GM19455 (cell line): ENCODE measurements around the gene UBALD2.
"Not testable (repeated sequence)": the region's sequence is repeated elsewhere in the genome, so short reads cannot be mapped to it uniquely, and the experiment has no call there.

Experiments
- ATAC-seq: cut with Tn5 transposase; IDR thresholded peaks from one replicate; pipeline ENCODE4 v1.9.1; 2021; ENCODE audit not compliant: unreplicated experiment

Gene UBALD2

GRCh38 chr17:76263896-76264295 is 1.3 kb upstream of the UBALD2 start:
- ATAC-seq = no peak

GRCh38 chr17:76264425-76264754 is 758 bp upstream of the UBALD2 start:
- no peak for ATAC-seq

DNA sequence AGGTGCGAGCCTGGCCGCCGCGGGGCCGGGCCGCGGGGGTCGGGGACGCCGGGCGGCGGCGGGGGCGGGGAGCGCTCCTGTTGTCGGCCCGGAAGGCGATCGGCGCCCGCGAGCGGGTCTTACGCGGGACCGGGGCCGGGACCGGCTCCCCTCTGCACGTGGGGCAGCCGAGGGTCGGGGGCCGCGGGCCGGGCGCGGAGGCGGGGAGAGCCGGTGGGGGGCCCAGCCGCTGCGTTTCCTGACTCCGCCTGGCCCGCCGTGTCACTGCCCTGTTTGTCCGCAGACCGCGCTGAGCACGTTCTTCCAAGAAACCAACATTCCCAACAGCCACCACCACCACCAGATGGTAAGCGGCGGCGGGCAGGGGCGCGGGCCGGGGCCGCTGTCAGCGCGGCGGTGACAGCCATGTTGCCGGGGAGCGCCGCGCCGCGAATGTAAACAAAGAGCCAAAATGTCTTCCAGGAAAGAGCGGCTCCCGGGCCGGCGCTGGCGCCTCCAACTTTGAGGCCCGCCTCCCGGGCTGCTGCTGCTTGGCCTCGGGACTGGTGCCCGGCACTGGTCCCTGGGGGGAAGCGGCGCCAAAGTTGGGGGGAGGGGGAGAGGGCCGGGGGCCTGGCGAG is 586 bp downstream of the UBALD2 start:
- ATAC-seq = no peak

DNA sequence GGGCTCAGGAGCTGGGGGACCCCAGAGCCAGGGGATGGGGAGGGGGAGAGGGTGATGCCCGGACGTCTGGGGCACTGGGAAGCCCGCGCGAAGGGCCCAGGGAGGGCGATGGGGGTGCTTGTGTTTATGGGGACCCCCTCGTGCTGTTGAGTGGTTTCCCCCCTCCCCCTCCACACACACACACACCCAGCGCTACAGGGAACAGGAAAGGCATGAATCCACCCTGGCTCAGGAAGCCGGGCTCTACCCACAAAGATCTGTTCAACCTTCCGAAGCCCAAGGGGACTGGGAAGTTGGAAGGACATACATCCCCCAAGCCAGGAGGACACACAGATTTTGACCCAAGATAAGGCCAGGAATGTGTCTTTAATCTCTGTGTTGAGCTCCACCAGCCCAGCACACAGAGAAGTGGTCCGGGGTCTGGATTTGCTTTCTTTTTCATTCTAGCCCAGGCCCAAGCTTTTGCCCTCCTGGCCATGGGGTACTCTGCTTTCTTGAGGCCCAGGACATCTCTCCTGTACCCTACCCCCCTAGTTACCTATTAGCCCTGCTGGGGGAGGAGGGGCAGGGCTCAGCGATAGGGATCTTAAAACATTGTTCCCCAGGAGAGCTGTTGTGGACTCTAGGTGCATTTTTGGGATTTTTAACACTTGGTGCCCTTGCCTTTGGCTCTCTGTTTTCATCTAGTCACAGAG is 1.2 kb downstream of the UBALD2 start:
- no peak for ATAC-seq

- ATAC-seq = no peak
These were observed 2.0 kb downstream of the UBALD2 start for GRCh38 chr17:76267051-76267576.

DNA sequence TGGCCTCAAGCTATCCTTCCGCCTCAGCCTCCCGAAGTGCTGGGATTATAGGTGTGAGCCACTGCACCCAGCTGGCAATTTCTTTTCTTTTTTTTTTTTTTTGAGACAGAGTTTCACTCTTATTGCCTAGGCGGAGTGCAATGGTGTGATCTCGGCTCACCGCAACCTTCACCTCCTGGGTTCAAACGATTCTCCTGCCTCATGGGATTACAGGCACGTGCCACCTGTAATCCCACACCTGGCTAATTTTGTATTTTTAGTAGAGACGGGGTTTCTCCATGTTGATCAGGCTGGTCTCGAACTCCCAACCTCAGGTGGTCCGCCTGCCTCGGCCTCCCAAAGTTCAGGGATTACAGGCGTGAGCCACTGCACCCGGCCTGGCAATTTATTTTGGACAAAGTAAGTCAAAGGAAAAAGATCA is 2.4 kb downstream of the UBALD2 start:
- ATAC-seq = not testable (repeated sequence)

- no peak for ATAC-seq
These were observed 3.0 kb downstream of the UBALD2 start for GRCh38 chr17:76268015-76268749.

DNA sequence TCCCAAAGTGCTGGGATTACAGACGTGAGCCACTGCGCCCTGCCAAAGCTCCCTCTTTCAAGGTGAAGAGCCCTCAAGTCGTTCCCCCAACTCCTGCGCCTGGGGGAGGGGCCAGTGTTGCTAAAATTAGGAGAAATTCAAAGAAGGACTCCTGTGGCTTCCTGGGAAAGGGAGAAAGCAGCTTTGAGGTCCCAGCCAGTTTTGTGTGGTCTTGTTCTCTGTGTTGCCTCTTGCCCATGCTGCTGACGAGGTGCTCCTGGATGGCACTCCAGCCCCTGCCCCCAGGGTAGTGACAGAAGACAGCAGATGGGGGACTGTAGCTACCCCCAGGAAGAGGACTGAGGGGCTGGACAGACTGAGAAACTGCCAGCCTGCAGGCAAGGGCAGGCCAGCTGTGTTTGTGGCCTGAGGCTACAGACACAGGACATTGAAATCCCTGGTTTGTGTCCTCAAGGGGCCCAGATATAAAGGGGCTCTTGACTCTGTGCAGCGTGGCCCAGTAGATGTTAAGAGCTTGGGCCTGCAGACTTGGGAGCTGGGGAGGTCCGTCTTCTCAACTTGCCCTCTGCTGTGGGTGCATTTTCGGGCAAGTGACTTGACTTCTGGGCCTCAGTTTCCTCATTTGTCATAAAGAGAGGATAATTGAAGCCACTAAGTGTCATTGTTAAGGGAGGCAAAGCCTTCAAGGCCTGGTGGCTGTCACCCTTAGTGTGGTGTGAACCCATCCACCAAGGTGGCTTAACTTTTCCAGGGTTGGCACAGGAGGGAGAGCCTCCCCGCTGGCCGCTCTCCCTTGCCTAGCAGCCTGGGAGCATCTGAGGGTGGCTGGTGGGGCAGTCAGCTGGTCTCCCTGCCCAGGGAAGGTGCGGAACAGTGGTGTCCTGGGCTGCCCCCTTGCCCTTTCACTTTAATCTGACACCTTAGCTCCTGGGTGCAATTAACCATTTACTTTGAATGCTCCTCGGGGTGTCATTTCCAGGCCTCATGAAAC is 4.1 kb downstream of the UBALD2 start:
- no peak for ATAC-seq

DNA sequence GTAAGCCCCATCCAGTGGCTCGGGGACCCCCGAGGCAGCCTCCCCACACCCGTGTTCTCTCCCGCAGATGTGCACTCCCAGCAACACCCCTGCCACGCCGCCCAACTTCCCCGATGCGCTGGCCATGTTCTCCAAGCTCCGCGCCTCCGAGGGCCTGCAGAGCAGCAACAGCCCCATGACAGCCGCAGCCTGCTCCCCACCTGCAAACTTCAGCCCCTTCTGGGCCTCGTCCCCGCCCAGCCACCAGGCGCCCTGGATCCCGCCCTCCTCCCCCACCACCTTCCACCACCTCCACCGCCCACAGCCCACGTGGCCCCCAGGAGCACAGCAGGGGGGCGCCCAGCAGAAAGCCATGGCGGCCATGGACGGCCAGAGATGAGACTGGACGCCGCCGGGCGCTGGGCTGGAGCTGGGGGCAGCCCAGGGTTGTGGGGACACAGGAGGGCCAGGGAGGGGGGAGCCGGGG is 5.0 kb downstream of the UBALD2 start:
- ATAC-seq = no peak

DNA sequence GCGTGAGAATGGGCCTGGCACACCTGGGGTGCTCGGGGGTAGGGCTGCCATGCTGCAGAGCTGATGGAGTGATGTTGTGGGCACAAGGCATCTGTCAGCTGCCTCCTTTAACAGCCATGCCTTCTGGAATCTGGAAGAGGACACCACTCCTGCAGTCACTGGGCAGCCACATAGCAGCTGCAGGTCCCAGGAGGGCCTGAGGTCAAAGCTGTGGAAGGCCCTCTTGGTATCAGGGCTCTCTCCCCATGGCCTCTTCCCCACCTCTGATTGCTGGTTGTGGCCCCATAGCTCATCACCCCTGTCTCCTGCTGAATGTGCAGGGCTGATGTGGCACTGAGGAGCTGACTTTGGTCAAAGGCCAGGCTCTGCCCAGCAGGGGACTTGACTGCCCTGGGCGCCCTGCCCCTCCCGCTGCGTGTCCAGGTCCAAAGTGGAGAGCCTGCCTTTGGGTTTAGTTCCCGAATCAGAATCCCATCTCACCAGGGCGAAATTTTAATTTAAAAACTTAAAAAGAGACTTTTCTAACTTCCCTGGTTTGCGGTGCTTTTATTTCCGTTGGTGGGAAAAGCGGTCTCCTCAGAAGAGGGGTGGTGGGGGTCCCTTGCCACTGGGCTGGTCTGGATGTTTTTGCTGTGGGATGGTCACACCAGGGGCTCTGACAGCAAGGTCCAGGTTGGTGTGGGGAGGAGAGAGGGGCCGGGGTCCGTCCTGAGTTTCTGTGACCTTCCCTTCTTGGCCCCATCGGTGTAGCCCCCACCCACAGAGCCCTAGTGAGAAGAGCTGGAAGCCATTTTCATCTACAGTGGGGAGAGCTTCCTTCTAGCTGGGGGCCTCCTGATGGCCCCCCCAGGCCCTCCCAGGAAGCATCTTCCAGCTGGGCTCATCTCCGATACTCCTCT is 5.9 kb downstream of the UBALD2 start:
- peak; percentile 3 for ATAC-seq

- ATAC-seq = peak; percentile 46
These were observed 6.8 kb downstream of the UBALD2 start for GRCh38 chr17:76271669-76272540.

DNA sequence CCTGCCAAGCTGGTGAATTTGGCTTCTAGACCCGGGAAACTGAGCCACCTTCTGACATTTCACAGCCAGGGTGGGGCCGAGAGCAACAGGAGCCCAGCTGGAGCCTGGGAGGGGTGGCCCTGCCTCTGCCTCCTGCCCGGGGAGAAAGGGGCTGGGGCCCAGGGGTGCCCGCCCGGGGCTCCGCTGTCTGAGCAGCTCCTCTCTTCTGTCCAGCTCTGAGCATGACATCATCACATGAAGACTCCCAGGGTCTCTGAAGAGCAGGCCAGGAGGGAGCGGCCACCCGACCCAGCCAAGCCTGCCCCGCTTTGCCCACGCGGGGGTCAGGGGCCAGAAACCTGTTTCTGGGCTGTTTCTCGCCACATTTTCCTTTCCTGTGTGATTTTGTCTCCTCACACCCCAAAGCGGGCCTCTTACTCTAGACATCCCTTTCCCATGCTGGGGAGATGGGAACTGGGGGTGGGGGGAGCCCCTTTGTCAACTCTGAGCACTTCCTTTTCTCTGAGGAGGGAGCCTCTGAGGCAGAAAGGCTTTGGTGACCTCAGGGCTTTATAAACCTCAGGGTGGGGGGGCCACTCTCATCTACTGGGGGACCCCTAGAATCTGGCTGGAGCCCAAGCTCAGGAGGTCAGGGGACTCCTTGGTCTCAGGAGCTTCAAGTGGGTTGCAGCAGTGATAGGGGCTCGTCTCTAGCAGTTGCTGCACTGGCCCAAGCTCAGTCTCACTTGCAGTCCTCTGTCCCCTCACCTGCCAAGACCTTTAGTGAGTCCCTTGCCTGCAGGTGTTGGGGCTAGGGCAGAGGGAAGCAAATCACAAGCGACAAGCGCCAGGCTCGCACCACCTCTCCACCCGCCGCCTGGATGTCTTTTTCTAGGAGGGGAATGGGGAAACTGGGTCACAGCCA is 7.6 kb downstream of the UBALD2 start:
- ATAC-seq = peak; percentile 8

DNA sequence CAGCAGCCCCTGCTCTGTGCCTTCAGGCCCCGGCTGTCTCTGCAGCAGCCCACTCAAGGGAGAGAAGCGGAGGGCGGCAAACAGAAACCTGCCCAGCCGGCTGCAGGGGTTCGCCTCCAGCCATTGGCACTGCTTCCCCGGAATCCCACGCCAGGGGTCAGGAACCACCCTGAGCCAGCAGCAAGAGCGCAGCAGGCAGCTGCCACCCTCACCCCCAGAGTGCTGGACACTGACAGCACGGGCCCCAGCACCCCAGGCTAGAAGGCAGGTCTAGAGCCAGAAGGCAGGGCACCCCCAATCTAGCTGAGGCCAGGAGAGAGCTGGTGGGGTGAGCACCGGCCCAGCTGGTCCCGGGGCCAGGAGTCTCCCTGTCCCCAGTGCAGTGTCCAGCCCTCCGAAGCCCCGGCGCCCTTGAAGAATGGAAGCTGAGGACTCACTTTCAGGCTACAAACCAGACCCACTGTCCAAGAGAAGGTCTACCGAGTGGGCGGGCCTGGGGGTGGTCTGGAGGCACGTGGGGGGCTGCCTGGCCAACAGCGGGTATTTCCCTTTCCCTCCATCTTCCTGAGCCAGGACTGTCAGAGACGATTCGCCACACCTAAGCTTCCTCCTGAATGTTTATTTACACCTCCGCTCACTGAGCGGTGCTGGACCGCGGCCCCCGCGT is 8.4 kb downstream of the UBALD2 start:
- ATAC-seq = no peak

GRCh38 chr17:76274112-76274956 is 9.2 kb downstream of the UBALD2 start:
- no peak for ATAC-seq

DNA sequence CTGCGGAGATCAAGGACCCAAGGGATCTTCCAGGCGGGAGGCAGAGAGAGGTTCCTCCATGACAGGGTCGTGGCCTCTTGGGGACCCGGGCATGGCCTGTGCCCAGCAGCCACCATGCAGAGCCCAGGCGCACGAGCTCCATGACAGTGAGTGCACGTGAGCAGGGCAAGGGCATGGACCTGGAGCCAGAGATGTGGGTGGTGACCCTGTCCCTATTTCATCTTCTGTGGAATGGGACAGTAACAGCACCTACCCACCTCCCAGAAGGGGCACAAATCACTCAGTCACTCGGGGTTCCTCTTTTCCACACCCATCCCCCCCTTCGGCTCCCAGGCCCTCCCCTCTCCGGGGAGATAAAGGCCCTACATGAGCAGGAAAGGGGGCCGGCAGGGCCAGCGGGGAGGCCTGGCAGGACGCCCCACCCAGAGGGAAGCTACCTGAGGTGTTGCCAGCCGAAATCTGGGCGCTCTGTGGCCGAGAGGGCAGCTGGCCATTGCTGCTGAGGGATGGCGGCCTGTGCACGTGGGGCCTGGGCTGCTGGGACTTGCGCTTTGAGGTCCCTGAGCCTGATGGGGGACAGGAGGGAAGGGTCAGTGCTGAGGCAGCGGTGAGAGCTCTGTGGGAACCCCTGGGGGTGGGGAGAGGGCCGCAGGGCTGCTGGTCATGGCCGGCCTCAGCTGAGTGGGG is 10.4 kb downstream of the UBALD2 start:
- ATAC-seq = no peak

GRCh38 chr17:76276069-76276431 is 10.9 kb downstream of the UBALD2 start:
- no peak for ATAC-seq
